Activated T-cell treated with anti-CD3 and anti-CD28 coated beads, Interleukin-2, amount 50 U/mL, for 48 hours (primary cell): ENCODE data around the gene CADPS2.
"Not testable (repeated sequence)": the region's sequence is repeated elsewhere in the genome, so short reads cannot be mapped to it uniquely, and the experiment has no call there.

Experiments used
- DNase-seq, 2 experiments: peaks; one replicate each; pipeline ENCODE4 v3.0.0-alpha.2; 2020

The CADPS2 gene

DNA sequence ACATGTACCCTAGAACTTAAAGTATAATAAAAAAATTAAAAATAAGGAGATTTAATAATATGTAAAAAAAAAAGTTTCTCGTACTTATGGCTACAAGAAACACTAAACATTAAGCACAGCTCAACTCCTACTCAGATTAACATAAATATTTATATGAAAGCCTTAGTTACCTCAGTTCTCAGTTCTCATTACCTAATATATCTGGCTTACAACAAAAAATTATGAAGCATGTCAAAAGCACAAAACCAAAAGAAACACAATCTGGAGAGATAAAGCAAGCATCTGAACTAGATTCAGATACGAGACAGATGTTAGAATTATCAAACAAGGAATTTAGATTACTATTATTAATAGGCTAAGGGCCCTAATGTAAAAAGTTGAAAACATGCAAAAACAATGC lies 227.4 kb downstream of the CADPS2 start:
- no peak for DNase-seq

DNA sequence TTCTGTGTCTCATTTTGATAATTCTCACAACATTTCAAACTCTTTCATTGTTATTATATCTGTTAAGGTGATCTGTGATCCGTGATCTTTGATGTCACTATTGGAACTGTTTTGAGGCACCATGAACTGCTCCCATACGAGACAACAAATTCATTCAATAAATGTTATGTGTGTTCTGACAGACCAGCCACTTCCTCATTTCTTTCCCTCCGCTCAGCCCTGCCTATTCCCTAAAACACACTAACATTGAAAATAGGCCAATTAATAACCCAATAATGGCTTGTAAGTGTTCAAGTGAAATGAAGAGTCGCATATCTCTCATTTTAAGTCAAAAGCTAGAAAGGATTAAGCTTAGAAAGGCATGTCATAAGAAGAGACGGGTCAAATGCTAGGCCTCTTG lies 232.6 kb downstream of the CADPS2 start:
- DNase-seq = no peak

DNA sequence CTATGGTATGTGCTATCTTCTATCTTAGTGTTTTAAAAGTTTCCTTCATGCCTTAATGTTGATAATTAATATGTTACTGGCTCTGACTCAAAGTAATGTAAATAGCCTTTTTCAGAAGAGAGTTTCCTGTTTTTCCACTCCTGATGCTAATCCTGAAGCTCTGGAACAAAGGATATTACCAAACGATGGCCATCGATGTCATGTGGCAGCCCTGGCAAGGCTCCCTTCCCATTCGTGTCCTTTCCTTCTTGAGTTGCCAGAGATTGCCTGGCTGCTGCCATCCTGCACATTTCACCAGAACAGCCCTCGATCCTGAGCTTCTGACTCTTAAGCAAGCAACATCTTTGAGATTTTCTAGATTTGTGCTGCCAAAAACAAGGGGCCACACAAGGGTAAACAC lies 233.4 kb downstream of the CADPS2 start:
- no peak for DNase-seq

DNA sequence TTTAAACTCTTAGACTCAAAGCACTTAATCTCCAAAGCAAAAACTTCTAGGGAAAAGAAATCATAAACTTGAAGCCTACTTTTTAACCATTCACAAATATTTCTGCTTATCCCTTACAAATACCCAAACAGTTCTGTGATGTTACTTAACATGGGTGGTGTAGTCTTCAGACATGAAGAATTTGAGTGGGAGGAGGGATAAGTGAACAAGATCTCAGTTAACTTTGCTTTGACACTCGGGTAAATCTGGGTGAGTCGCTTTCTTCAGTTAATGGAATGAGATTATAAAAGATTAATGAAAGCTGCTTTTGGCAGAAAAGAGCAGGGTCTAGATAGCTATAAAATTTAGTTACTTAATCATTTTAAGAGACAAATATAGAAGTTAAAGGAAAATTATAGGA lies 234.8 kb downstream of the CADPS2 start:
- DNase-seq = no peak

DNA sequence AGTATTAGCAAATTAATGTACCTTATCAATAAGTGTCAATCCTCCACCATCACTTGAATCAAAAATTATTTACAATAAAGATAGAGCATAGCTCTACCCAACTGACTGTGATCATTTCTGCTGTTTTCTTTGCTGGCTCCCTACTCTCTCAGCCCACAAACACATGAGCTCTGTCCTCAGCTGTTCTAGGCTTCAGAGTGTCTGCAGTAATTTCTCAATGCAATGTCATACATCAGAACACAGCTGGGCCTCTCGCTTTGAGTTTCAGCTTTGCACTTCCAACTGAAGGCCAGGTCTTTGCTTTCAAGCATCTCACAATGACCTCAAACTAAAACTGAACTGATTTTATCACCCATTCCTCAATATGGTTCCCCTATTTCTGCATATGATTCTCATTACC lies 243.0 kb downstream of the CADPS2 start:
- DNase-seq = no peak

DNA sequence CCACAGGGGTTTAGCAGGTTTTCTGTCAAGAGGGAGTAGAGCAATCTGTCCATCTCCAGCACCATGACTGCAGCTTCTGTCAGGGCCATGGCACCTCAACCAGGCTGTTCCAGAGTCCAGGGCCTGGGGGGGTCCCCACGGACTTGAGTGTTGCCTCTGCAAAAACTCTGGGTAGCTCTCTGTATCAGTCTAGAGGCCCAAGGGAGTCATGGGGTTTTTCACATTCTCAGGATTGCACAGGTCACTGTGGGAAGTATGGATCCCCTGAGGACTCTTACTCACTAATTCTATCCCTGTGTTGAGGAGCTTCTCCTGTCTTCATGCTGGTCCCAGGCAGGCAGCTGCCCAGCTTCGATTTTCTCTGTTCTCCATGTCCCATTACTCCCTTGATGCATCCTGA lies 247.8 kb downstream of the CADPS2 start:
- no peak for DNase-seq

DNA sequence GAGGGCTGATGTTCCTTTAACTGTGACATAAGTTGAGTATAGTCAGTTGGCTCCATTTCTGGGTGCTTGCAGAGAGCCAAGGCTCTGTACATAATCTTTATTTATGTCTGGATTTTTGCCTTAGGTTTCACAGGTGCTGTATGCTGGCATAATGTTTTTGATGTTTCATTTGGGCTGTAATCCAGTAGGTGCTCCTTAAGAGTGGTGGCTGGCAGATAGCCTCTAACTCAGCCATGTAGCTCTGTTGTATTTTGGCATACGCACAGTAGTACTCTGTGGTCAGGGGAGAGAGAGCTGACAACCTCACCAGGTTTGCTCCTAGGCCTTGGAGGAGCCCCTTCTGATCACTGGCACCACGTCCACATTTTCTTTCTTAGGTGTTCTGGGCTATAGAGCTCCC lies 248.5 kb downstream of the CADPS2 start:
- DNase-seq = no peak

DNA sequence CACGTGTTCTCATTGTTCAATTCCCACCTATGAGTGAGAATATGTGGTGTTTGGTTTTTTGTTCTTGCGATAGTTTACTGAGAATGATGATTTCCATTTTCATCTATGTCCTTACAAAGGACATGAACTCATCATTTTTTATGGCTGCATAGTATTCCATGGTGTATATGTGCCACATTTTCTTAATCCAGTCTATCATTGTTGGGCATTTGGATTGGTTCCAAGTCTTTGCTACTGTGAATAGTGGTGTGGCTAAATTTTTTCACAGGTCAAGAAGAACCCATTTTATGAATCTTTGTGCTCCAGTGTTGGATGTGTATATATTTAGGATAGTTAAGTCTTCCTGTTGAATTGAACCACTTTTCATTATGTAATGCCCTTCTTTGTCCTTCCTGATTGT lies 250.8 kb downstream of the CADPS2 start:
- not testable (repeated sequence) for DNase-seq

DNA sequence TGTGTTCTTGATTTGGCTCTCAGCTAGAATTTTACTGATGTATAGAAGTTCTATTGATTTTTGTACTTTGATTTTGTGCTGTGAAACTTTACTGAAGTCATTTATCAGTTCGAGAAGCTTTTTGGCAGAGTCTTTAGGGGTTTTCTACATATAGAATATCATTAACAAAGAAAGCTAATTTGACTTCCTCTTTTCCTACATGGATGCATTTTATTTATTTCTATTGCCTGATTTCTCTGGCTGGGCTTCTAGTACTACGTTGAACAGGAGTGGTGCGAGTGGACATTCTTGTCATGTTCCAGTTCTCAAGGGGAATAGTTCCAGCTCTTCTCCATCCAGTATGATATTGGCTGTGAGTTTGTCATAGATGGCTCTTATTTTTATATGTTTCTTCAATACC lies 252.8 kb downstream of the CADPS2 start:
- DNase-seq = no peak

DNA sequence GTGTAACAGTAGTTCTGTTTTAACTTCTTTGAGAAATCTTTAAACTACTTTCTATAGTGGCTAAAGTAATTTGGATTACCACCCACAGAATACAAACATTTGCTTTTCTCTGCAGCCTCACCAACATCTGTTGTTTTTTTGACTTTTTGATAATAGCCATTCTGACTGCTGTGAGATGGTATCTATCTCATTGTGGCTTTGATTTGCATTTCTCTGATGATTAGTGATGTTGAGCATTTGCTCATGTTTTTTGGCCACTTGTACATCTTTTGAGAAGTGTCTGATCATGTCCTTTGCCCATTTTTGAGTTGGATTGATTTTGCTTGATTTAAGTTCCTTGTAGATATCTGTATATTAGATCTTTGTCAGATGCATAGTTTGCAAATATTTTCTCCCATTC lies 254.0 kb downstream of the CADPS2 start:
- no peak for DNase-seq

DNA sequence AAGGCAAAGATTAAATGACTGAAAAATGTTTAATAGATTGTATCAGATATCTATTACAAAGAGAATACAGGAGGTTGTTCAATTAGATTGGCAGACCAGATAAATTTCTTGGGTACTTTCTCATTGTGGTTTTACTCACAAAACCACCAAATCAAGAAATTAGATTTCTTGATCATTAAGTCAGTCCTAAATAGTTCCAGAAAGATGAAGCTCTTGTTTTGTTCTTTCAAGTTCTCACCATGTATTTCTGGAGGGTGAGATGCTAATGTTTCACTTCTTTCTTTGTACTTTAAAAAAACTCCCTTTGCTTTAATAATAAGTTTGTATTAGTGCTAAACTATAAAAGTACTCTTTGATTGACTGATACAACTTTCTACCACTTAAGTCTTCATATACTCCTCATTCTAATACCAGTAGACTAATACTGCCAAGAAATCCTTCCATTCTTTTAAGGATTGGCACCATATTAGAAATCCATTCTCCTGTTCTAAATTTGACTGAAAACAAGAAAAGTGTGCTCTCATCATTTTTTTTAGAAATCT lies 256.8 kb downstream of the CADPS2 start:
- DNase-seq = no peak

DNA sequence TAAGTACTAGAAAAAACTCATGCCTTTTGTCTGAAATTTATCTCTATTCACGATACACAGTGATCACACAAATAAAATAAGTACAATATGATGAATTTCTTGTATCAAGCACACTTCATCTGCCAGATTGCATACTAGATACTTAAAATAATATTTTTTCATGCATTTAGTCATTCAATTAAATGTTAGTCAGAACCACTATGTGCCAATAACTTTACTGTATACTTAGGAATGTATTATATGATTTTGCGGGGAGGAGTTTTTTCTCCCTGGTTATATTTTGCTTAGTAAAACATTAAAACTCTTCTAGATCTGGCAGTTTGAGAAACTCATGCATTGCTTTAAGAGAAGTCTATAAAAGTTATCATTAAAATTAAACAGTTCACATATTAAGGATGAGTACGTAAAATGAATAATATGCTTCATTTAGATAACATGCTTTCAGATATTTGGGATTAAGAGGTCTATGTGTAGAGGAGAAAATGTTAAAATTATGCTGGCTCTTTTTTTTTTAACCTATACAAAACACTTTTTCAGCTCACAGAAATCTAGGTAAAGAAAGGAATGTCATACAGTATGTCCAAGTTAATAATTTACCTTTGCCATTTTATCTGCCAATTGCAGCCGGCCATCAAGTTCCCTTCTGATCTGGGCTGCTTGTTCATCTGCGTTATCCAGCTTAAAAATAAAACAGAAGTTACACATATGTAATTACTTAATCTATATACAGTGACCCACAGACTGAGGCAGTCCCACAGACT lies 257.4 kb downstream of the CADPS2 start:
- DNase-seq = no peak

DNA sequence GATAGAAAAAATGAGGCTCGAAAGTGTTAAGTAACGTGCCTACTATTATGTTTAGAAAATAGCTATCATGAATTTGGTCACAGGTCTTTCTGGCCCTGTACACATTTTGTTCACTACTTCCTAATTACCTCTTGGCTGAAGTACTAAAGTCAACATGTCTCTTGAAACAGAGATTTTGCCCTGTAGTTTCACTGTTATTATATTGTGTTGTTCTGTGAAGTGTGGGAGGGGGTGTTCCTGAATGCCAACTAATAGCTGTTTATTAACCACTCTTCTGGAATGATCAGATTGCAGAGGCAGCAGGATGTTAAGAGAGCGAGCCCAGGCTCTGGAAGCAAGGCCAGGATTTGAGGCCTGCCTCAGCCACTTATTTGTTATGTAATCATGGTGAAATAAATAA lies 259.5 kb downstream of the CADPS2 start:
- no peak for DNase-seq

DNA sequence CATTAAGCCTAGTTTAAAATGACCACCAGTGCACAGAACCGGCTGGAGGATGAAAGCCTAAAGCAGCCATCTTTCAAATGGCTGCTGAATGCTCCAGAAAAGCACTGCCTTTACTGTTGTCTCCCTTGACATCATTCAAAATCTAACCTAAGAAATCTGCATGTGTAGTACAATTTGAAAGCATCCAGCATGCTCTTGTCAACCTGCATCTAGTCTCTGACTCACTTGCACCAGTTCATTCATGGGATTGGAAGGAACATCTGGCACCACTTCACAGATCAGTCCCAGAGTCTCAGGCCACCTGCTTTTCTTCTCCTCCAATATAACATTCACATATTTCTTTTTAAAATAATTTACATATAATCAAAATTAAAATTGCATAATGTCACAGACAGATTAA lies 263.6 kb downstream of the CADPS2 start:
- DNase-seq = no peak

DNA sequence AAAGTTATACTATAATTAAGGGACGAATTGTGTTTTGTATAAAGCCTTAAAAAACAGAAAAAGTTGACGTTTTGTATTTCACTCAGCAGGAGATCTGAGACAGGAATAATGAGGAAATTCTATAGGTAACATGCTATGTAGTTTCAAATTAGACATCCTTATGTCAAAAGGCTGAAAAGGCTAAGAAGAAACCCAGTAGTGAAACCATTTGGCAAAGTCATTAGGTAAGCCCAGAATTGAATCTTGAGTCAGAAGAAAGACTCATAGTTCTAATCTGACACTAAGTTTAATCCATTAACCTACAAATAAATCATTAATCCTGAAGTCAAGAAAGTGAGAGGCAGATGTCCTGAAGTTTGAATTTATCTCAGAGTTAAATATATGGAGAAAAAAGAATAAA lies 266.6 kb downstream of the CADPS2 start:
- DNase-seq = no peak

DNA sequence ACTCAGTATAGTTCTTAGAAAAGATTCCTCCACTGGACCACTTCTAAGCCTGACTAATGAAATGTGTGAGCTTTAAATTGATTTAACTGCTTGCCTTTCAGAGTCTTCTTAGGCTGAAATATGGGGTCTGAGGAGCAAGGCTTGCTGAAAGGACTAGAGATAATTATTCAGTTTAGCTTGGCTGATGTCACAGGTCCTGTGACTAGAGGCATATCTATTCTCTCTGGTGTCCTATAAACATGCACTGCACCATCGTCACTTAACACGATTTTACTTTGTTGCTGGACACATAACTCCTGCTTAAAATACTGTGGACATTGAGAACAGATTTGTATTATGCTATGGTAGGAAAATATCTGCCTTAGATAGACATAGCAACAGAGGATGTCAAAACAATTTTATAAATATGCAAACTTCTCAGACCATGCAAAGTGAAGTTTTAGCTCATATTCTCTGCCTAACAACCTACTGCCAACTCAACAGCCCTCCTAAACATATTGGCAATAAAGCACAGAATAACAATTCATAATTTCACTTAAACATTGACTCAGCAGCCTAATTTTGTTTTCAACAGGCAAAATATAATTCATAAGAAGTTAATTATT lies 267.6 kb downstream of the CADPS2 start:
- no peak for DNase-seq

DNA sequence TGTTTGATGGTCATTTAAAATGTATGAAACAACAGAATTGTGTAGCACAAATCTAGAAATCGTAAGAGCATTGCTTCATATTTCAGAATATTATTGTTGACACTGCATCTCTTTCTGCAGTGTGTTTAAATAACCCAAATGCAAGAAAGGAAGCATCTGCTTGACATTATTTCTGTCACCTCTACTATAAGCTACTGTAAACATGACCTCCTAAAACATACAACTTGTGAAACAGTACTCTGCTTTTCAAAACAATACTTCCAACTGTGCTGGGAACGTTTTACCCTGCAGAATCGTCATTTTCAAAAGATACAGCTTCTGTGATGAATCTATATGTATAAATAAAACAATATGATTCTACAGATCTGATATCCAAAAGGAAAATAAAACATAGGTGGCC lies 269.3 kb downstream of the CADPS2 start:
- DNase-seq = no peak

DNA sequence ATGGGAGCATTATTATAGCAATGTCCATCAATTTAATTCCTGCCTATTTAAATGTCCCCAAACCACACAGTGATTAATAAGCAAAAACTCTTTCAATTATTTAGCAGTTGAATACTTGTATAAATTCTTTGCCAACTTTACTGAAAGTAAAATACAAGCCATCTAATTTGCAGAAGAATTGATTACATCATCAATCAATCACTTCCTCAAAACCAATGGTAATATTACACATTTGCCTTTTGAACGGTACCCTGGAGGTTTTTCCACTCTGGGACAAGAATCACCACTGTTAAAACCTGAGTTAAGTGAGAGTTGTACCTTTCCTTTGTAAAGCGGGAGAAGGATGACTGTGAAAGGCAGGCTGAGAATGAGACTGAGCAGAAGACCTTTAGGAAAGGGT lies 280.3 kb downstream of the CADPS2 start:
- DNase-seq = no peak

DNA sequence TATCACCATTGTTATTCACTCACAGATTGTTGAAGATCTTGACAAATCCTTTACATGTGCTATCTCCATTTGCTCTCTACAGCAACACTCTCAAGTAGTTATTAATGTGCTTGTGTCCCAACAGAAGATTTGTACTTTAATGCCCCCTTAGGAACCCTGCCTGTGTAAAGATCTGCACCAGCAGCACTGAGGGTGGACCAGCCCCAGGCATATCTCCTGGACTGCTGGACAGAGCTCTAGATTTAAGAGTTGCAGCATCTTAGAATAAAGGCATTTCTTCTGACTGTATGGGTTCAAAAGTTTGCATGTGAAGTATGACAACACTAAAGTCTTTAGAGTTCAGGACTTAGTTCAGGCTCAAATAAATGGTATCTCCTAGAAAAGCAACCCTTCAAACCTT lies 282.0 kb downstream of the CADPS2 start:
- DNase-seq = no peak

DNA sequence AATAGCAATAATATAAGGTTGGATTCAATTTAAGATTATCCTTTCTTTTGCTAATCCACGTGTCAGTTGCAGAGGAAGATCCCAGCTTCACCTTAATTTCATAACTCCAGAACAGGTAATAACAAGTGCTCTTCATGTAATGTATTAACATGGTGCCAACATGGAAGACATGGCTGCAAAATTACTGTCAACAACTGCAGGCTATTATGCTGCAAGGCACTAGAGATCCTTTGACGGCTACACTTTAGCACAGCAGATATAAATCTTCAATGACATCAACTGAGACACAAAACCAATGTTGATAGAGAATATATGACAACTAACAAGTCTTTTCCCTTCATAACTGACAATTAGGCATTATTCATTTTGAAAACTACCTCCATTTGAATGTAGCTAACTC lies 283.5 kb downstream of the CADPS2 start:
- no peak for DNase-seq

DNA sequence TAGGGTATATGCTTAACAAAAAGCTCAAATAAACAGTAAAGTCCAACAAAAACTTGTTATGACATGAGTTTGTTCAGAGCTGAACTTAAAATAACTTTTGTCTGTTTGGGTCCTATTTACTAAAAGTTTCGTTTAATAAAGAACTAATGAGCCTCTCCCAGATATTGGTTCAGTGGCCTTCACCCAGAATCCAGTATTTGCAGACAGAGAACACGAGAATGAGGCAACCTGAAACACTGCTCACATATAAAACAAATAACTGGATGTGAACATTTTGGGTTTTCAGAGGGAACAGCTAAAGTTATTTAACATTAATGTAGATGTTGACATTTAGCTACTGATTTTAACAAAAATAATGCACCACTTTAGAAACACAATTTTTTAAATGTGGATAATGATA lies 285.6 kb downstream of the CADPS2 start:
- no peak for DNase-seq

DNA sequence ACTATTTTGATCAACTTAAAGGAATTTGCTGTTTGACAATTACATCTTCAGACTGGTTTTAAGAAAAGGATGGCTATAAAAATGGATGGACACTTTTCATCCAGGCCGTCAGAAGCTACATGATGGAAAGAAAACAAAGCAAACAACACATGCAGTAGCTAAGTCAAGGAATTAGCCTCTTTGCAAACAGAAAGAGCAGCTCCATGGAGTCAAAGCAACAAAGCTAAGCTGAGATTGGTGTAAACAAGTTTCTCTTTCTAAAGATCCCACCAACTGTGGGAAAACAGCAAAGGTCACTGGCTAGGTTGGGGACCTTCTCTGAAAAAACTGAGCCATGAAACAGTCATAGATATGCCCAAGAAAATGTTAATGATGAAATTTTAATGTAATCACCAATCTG lies 286.2 kb downstream of the CADPS2 start:
- no peak for DNase-seq

DNA sequence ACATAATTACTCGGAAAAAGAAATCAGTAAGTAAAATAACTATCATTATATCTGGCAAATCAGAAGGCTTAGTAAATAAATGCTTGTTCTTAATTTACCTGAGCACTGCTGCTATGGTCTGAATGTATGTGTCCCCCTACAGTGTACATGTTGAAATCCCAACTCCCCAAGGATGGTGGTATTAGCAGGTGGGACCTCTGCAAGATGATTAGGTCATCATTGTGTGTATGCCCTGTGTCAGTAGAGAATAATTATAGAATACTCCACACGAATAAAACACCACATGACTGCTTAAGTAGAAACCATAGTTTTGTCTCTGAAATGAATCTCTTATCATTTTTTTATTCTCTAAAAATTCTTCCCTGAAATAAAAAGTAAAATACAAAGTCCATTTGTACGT lies 289.0 kb downstream of the CADPS2 start:
- DNase-seq = no peak

DNA sequence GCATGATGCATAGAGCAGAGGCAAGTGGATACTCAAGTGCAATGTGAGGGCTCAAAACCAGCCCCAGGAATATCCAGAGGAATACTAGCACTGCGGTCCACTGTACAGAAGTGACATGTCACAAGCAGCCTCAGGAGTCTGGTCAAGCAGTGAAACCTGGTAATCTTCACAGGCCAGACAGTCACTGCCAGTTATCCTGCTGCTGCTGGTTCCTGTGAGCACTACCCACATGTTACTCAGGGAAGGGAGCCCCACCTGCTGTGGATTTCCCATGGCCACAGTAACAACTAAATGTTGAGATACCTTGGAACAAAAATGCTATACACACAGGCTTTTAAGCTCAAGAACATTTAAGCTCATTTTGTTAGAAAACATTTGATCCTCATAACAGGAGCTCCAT lies 290.4 kb downstream of the CADPS2 start:
- DNase-seq = no peak

DNA sequence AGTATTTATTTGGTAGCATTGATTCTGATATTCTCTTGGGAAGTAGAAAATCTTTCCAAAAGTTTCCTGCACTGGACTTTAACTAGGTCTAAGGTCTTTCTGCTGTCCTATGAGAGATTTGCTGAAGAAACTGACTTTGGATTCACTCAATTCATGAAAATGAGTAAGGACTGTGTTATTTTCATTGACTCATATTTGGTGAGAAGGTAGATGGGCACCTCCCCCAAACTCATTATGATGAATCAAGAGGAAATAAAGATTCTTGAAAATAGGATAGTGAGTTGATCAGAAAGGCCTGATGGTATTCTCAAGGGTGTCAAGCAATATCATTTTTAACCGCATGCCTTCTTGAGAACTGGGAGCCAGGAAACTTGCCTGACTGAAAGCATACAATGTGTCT lies 297.6 kb downstream of the CADPS2 start:
- DNase-seq = no peak
